GM18508 (cell line): Measurements from ENCODE around the gene PMEPA1.

ENCODE experiments used
- ATAC-seq: cut with Tn5 transposase; IDR thresholded peaks from one replicate; pipeline ENCODE4 v1.9.1; 2021; ENCODE audit warnings: moderate number of reproducible peaks; ENCODE audit not compliant: insufficient read depth, unreplicated experiment

Gene PMEPA1

GRCh38 chr20:57656252-57656820, 53.5 kb downstream of the PMEPA1 start:
- ATAC-seq: no peak

- no peak for ATAC-seq
Observed at GRCh38 chr20:57655809-57656155, 54.0 kb downstream of the PMEPA1 start.

- ATAC-seq: no peak
Observed at GRCh38 chr20:57654998-57655808, 54.6 kb downstream of the PMEPA1 start.

- no peak for ATAC-seq
Observed at GRCh38 chr20:57654363-57654997, 55.3 kb downstream of the PMEPA1 start.

GRCh38 chr20:57653910-57654309, 55.9 kb downstream of the PMEPA1 start:
- ATAC-seq: no peak

GRCh38 chr20:57653546-57653900, 56.3 kb downstream of the PMEPA1 start:
- ATAC-seq: no peak

- no peak for ATAC-seq
Observed at GRCh38 chr20:57652606-57653545, 56.9 kb downstream of the PMEPA1 start.

- ATAC-seq: no peak
Observed at GRCh38 chr20:57651881-57652605, 57.8 kb downstream of the PMEPA1 start.

GRCh38 chr20:57650756-57651483, 58.9 kb downstream of the PMEPA1 start:
- no peak for ATAC-seq

- no peak for ATAC-seq
Observed at GRCh38 chr20:57650266-57650665, 59.5 kb downstream of the PMEPA1 start.

GRCh38 chr20:57649617-57650015, 60.2 kb downstream of the PMEPA1 start:
- ATAC-seq: no peak

- no peak for ATAC-seq
Observed at GRCh38 chr20:57648878-57649616, 60.8 kb downstream of the PMEPA1 start.

- no peak for ATAC-seq
Observed at GRCh38 chr20:57647933-57648785, 61.7 kb downstream of the PMEPA1 start.

GRCh38 chr20:57647006-57647932, 62.5 kb downstream of the PMEPA1 start:
- no peak for ATAC-seq

- no peak for ATAC-seq
Observed at GRCh38 chr20:57638895-57639236, 70.9 kb downstream of the PMEPA1 start.

- no peak for ATAC-seq
Observed at GRCh38 chr20:57638173-57638894, 71.5 kb downstream of the PMEPA1 start.
